ENCODE measurements around the gene TMEM87B.

The TMEM87B gene

GRCh38 chr2:112160283-112161250 lies 105.5 kb downstream of the TMEM87B start:
- TF ChIP-seq CTCF (IDR thresholded peaks at IDR 0.05; ENCODE audit: low read depth, low read length, missing control alignments), result no peak
- no peak overlapping the region for H3K4me3 ChIP-seq (ENCODE audit: low read depth, low read length)
- DNase-seq (ENCODE audit: low read depth), result no peak

GRCh38 chr2:112161431-112162145 lies 106.5 kb downstream of the TMEM87B start:
- no peak for TF ChIP-seq CTCF (IDR thresholded peaks at IDR 0.05; ENCODE audit: low read depth, low read length, missing control alignments)
- DNase-seq (ENCODE audit: low read depth), result no peak
- no peak overlapping the region for H3K4me3 ChIP-seq (ENCODE audit: low read depth, low read length)

GRCh38 chr2:112162341-112162740 lies 107.3 kb downstream of the TMEM87B start:
- DNase-seq (ENCODE audit: low read depth), result no peak
- no peak overlapping the region for H3K4me3 ChIP-seq (ENCODE audit: low read depth, low read length)

GRCh38 chr2:112162956-112163355 lies 107.9 kb downstream of the TMEM87B start:
- TF ChIP-seq CTCF (IDR thresholded peaks at IDR 0.05; ENCODE audit: low read depth, low read length, missing control alignments), result no peak
- H3K4me3 ChIP-seq (ENCODE audit: low read depth, low read length), result no peak overlapping the region
- DNase-seq (ENCODE audit: low read depth), result no peak

More at GRCh38 chr2:112162341-112162740, 107.3 kb downstream of the TMEM87B start:
- TF ChIP-seq CTCF (IDR thresholded peaks at IDR 0.05; ENCODE audit: low read depth, low read length, missing control alignments), result no peak

- no peak for TF ChIP-seq CTCF (IDR thresholded peaks at IDR 0.05; ENCODE audit: low read depth, low read length, missing control alignments)
- H3K4me3 ChIP-seq (ENCODE audit: low read depth, low read length), result no peak overlapping the region
- no peak for DNase-seq (ENCODE audit: low read depth)
Measured at GRCh38 chr2:112163541-112163981, 108.5 kb downstream of the TMEM87B start.

GRCh38 chr2:112164876-112165275 lies 109.8 kb downstream of the TMEM87B start:
- no peak for TF ChIP-seq CTCF (IDR thresholded peaks at IDR 0.05; ENCODE audit: low read depth, low read length, missing control alignments)

More at GRCh38 chr2:112164876-112165275, 109.8 kb downstream of the TMEM87B start:
- no peak overlapping the region for H3K4me3 ChIP-seq (ENCODE audit: low read depth, low read length)
- DNase-seq (ENCODE audit: low read depth), result no peak
